ENCODE measurements around the gene OR6Q1. TPM values are rescaled to one million over a fixed set of nuclear protein-coding genes. Genes with fewer than 3 reads are reported as not detected.

OR6Q1 gene
- total RNA-seq, 1 donor from 2014 or later = not detected

GRCh38 chr11:58075781-58076180 lies 45.0 kb downstream of the OR6Q1 start:
- TF ChIP-seq CTCF (IDR thresholded peaks at IDR 0.05; ENCODE audit: partially characterized antibody, unreplicated experiment) = no peak
- H3K36me3 Mint-ChIP-seq (ENCODE audit: unreplicated experiment) = no peaks in the 10 kb centered on the region
- no peaks in the 10 kb centered on the region for H3K4me1 Mint-ChIP-seq (ENCODE audit: low read depth, unreplicated experiment)
- H3K4me3 Mint-ChIP-seq (ENCODE audit: unreplicated experiment) = no peak overlapping the region
- H3K27me3 Mint-ChIP-seq (ENCODE audit: unreplicated experiment) = no peaks in the 10 kb centered on the region
- H3K27ac Mint-ChIP-seq (ENCODE audit: unreplicated experiment) = no peak overlapping the region
- DNase-seq = no peak
- H3K9me3 Mint-ChIP-seq (ENCODE audit: unreplicated experiment) = no peaks in the 10 kb centered on the region

Other genes with a start within 250 kb of the OR6Q1 start
- gene OR9Q1, start 7.1 kb upstream of the OR6Q1 start, total RNA-seq (ENCODE audit: unreplicated experiment) = not detected
- not detected for gene OR9I1, start 94.6 kb downstream of the OR6Q1 start, total RNA-seq (ENCODE audit: unreplicated experiment)
- gene OR9Q2, start 158.1 kb downstream of the OR6Q1 start, total RNA-seq (ENCODE audit: unreplicated experiment) = not detected
- not detected for gene OR1S2, start 173.2 kb downstream of the OR6Q1 start, total RNA-seq (ENCODE audit: unreplicated experiment)
- not detected for gene OR1S1, start 181.8 kb downstream of the OR6Q1 start, total RNA-seq (ENCODE audit: unreplicated experiment)
- not detected for gene OR10Q1, start 198.0 kb downstream of the OR6Q1 start, total RNA-seq (ENCODE audit: unreplicated experiment)
- not detected for gene OR10W1, start 237.3 kb downstream of the OR6Q1 start, total RNA-seq (ENCODE audit: unreplicated experiment)